GM12878 (cell line): Measurements from ENCODE around the gene SCIMP. TPM values are rescaled to one million over a fixed set of nuclear protein-coding genes. Genes with fewer than 3 reads are reported as not detected.
A peak's percentile ranks its signal among the peaks of the same experiment; 100 is the strongest.

ENCODE experiments used
- BMI1 ChIP-seq: fragments of 450-650 bp; IDR thresholded peaks from 2 replicates; pipeline ENCODE4 v1.6.1; 2016; ENCODE audit warnings: mild to moderate bottlenecking, moderate library complexity, borderline replicate concordance
- CBX5 ChIP-seq: sonication (generic); IDR thresholded peaks from 2 replicates; pipeline ENCODE4 v1.6.1; 2016; ENCODE audit warnings: low read depth, moderate library complexity, mild to moderate bottlenecking, inconsistent platforms
- E4F1 ChIP-seq: fragments of 450-650 bp; IDR thresholded peaks from 2 replicates; pipeline ENCODE4 v1.6.1; 2018; ENCODE audit warnings: borderline replicate concordance, mild to moderate bottlenecking; ENCODE audit not compliant: partially characterized antibody
- IKZF2 ChIP-seq, 2 experiments: fragments of 450-650 bp; IDR thresholded peaks; 2 replicates each; pipeline ENCODE4 v1.6.1; 2017; ENCODE audit warnings: mild to moderate bottlenecking in 2 of 2, moderate library complexity in 2 of 2
- KLF5 ChIP-seq: fragments of 450-650 bp; IDR thresholded peaks from 2 replicates; pipeline ENCODE4 v1.6.1; 2014; ENCODE audit warnings: mild to moderate bottlenecking; ENCODE audit not compliant: partially characterized antibody
- MAX ChIP-seq: IDR thresholded peaks from 2 replicates; pipeline ENCODE4 v1.6.1; 2012; ENCODE audit warnings: low read depth, low read length, improper control_type of control experiment
- MTA3 ChIP-seq: IDR thresholded peaks from 2 replicates; pipeline ENCODE4 v1.6.1; 2012; ENCODE audit warnings: low read length, inconsistent platforms, borderline replicate concordance
- MXI1 ChIP-seq: fragments of 150-350 bp; IDR thresholded peaks from 2 replicates; pipeline ENCODE4 v1.6.1; 2011; ENCODE audit warnings: low read depth, mild to moderate bottlenecking, inconsistent platforms, low read length, improper control_type of control experiment
- NKRF ChIP-seq: fragments of 450-650 bp; conservative IDR thresholded peaks from 2 replicates; pipeline ENCODE4 v1.6.1; 2017; ENCODE audit warnings: mild to moderate bottlenecking, moderate library complexity
- NR2C2 ChIP-seq: IDR thresholded peaks from 2 replicates; pipeline ENCODE4 v1.6.1; 2011; ENCODE audit warnings: borderline replicate concordance, low read depth; ENCODE audit not compliant: control insufficient read depth, insufficient read length
- PAX8 ChIP-seq: fragments of 450-650 bp; IDR thresholded peaks from 2 replicates; pipeline ENCODE4 v1.6.1; 2017; ENCODE audit warnings: mild to moderate bottlenecking, moderate library complexity
- PKNOX1 ChIP-seq: fragments of 450-650 bp; IDR thresholded peaks from 2 replicates; pipeline ENCODE4 v1.6.1; 2016; ENCODE audit warnings: mild to moderate bottlenecking
- RAD21 ChIP-seq: IDR thresholded peaks from 2 replicates; pipeline ENCODE4 v1.6.1; 2011; ENCODE audit warnings: mild to moderate bottlenecking, low read depth, low read length, moderate library complexity; ENCODE audit not compliant: insufficient read depth
- SMAD1 ChIP-seq: fragments of 450-650 bp; IDR thresholded peaks from 2 replicates; pipeline ENCODE4 v1.6.1; 2018; ENCODE audit warnings: mild to moderate bottlenecking, low read depth; ENCODE audit not compliant: partially characterized antibody
- SP1 ChIP-seq: IDR thresholded peaks from one replicate; pipeline ENCODE4 v1.6.1; 2011; ENCODE audit warnings: low read depth, low read length
- SREBF1 ChIP-seq: IDR thresholded peaks from 2 replicates; pipeline ENCODE4 v1.6.1; 2012; ENCODE audit warnings: mild to moderate bottlenecking, low read length
- TCF3 ChIP-seq: IDR thresholded peaks from 2 replicates; pipeline ENCODE4 v1.6.1; 2012; ENCODE audit warnings: low read depth, mild to moderate bottlenecking, low read length, borderline replicate concordance; ENCODE audit not compliant: insufficient read depth
- TCF7 ChIP-seq: IDR thresholded peaks from 2 replicates; pipeline ENCODE4 v1.6.1; 2014; ENCODE audit warnings: antibody characterized with exemption, borderline replicate concordance
- ZBED1 ChIP-seq: IDR thresholded peaks from 2 replicates; pipeline ENCODE4 v1.6.1; 2016; ENCODE audit warnings: borderline replicate concordance
- ZNF592 ChIP-seq: fragments of 450-650 bp; IDR thresholded peaks from 2 replicates; pipeline ENCODE4 v1.6.1; 2017; ENCODE audit warnings: mild to moderate bottlenecking, moderate library complexity
- polyA plus RNA-seq, 11 experiments: library from polyadenylated mRNA; depleted of rRNA in 4 of 11; unstranded in 6 of 11; stranded (reverse) in 5 of 11; fragments of >200 nt; fragmentation: Nextera tagmentation in 4 of 11; fragmentation: Illumina TruSeq in 1 of 11; extraction: Ambion mirVana in 4 of 11; extraction: Trizol in 1 of 11; gene quantifications; 1 replicate in 1 of 11; 2 replicates in 10 of 11; pipeline versions ENCODE4 v1.2.1 to v1.2.3, GENCODE V29; 2011 to 2016; ENCODE audit warnings: inconsistent platforms in 2 of 11, missing spikeins in 2 of 11, low read depth in 1 of 11
- total RNA-seq, 4 experiments: library from RNA; depleted of rRNA in 3 of 4; stranded (reverse); fragments of >200 nt in 3 of 4; fragmentation: Illumina TruSeq in 1 of 4; extraction: Trizol in 1 of 4; gene quantifications; 2 replicates each; pipeline versions ENCODE4 v1.2.1 to v1.2.3, GENCODE V29; 2013 to 2021

The SCIMP gene
- total and polyA plus RNA-seq, 10 of the 15 experiments (the other 5 are each of a cell fraction or from before 2014, with no cell fraction given), result 56.7 to 151 (median 95.0) TPM

- TF ChIP-seq ZNF592, result 0 out of 2 replicates have a peak, but pooled peaks have one; percentile 18
- no peak; the same call in 1 of the 2 replicates for TF ChIP-seq MTA3
- TF ChIP-seq MAX, result peak; percentile 21; the same call in 1 of the 2 replicates
- TF ChIP-seq RAD21, result no peak
- TF ChIP-seq SMAD1, result no peak
- peak; percentile 48 to 65; a peak in 2 of 4 replicates for TF ChIP-seq IKZF2 (IDR thresholded peaks at IDR 0.05)
- no peak for TF ChIP-seq CBX5
- no peak for TF ChIP-seq MXI1
- TF ChIP-seq SP1, result no peak
- no peak for TF ChIP-seq KLF5
- TF ChIP-seq NR2C2, result no peak
- TF ChIP-seq TCF3, result no peak
- no peak for TF ChIP-seq PKNOX1
- TF ChIP-seq PAX8, result no peak
- no peak for TF ChIP-seq SREBF1
- no peak for TF ChIP-seq NKRF
- TF ChIP-seq BMI1, result no peak
- TF ChIP-seq TCF7, result no peak
- no peak for TF ChIP-seq ZBED1
- no peak for TF ChIP-seq E4F1
These were observed 23.9 kb downstream of the SCIMP start (continued) for GRCh38 chr17:5210614-5211252.
